Activated CD4-positive, alpha-beta T cell treated with anti-CD3 and anti-CD28 coated beads, Interleukin-2, Interleukin-4, amounts not matched to agents 100 ng/mL and 50 ng/mL, durations not matched to agents 16 hours and 8 hours (primary cell): ENCODE data around the gene MBOAT1.

Source experiments
- DNase-seq: peaks from one replicate; pipeline ENCODE4 v3.0.0-alpha.2; 2020; ENCODE audit warnings: low spot score

The MBOAT1 gene

GRCh38 chr6:20233007-20233730 is 20.9 kb upstream of the MBOAT1 start:
- no peak for DNase-seq

- DNase-seq, result no peak
Measured at GRCh38 chr6:20232188-20232587, 19.9 kb upstream of the MBOAT1 start.

DNA sequence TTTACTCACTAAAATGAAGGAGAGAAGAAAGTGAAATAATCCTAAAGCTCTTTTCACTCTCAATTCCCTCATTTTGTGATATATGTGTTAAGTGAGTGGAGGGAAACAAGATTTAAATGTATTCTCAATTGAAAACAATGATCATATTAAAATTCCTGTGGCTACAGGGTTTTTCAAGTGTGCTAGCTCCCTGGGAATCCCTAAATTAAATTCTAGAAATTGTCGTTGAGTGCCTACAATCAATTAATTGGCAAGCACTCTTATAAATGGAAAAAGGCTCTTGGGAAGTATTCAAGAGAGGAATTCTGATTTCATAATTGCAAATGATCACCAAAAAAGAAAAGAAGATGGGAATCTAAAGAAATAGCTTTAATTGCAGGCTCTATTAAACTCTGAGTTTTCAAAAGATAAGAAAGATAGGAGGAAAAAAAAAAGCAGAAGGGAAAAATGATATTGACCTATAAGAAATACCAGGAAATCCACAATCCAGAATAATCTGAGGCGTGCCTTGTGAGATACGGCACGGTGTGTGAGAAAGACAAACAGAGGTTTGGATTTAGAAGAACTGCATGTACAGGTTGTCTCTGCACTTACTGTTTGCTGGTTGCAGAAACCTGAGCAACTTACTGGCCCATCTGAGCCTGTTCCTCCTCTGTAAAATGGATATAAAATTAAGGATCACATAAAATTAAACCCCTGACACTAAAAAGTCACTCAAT is 18.3 kb upstream of the MBOAT1 start:
- no peak for DNase-seq

DNA sequence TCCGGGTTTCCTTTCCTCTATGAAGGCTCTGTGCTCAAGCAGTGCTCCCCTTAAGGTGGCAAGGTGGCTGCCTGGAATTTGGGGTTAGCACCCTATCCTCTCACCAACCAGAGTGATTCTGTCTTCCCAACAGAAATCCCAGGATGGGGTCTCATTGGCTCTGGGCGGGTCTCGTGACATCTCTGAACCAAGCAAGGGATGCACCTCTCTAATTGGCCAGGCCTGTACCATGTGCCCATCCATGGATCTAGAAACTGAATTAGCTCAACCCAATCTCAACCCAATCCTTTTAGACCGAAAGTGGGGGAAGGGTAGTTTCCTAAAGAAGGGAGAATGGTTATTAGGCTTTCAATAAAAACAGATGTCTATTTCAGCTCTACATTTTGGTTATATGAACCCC is 17.6 kb upstream of the MBOAT1 start:
- DNase-seq, result no peak

- DNase-seq, result no peak
Measured at GRCh38 chr6:20227350-20227749, 15.1 kb upstream of the MBOAT1 start.

- no peak for DNase-seq
Measured at GRCh38 chr6:20223141-20223540, 10.9 kb upstream of the MBOAT1 start.

DNA sequence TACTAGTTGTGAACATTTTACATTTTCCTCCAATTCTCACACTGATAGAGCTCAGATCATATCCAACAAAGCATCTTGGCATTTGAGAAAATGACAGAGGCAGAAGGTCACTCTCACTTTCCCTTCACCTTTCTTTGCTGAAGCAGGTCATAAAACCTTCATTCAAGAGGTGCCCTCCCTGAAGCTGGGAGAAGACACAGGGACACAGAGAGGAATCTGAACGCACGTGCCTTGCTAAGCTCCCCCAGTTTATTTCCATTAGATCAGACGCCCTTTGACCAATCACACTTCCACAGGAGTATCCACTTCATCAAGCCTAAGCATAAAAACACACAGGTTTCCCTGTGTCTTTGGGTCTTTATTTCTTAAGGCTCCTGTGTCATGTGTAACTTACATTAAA is 9.2 kb upstream of the MBOAT1 start:
- no peak for DNase-seq

- no peak for DNase-seq
Measured at GRCh38 chr6:20220359-20220758, 8.1 kb upstream of the MBOAT1 start.

DNA sequence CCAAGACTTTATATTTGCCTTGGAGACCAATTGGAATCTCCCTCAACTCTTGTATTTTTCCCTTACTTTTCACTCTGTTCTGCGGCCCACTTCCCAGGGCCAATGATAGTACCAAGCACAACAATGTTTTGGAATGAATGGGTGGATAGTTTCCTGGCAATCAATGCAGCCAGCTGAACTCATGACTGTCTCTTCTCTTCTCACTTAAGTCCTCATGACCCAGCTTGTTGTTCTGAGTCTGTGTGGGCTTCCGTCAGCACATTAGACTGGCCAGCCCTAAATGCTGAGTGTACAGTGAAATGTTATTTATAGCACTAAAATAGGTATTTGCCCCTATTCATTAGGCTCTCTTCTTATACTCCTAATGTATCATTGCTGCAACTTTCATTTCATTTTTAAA is 5.6 kb upstream of the MBOAT1 start:
- DNase-seq, result no peak

GRCh38 chr6:20217324-20217855 is 5.1 kb upstream of the MBOAT1 start:
- DNase-seq, result no peak

DNA sequence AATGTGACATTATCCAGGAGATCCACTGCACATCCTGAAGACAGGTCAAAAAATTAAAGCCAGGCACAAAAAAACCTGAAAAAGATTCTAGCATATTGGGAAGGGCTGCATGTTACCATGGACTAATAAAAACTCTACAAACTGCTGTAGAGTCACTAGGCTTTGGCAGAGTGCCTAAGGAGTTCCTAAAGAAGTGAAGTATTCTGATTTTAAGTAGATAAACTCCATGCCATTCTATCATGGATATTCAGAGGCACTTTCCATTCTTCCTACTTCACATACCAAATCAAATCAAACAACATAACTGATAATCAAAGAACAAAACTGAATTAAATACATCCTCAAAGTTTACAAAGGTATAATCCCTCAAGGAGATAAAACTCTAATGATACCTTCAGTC is 3.0 kb upstream of the MBOAT1 start:
- DNase-seq, result no peak

- DNase-seq, result no peak
Measured at GRCh38 chr6:20213271-20213798, 1.1 kb upstream of the MBOAT1 start.

DNA sequence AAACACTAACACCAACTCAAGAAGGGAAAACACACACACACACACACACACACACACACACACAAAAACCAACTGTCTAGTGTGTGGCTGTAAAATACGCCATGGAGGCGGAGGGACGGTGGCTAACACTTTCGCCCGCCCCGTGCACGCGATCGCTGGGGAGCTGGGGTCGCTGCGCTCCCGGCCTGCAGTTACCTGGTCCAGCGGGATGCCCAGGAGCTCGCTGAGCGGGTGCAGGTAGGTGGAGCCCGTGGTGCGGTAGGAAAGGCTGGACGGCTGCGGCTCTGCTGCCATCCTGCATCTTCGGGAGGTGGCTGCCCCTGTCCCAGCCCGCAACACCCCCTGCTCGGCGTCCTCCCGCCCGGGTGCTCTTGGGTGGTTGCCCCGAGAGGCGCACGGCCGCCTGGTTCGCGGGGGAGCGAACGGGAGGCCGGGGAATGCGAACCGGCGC is 303 bp downstream of the MBOAT1 start:
- no peak for DNase-seq

DNA sequence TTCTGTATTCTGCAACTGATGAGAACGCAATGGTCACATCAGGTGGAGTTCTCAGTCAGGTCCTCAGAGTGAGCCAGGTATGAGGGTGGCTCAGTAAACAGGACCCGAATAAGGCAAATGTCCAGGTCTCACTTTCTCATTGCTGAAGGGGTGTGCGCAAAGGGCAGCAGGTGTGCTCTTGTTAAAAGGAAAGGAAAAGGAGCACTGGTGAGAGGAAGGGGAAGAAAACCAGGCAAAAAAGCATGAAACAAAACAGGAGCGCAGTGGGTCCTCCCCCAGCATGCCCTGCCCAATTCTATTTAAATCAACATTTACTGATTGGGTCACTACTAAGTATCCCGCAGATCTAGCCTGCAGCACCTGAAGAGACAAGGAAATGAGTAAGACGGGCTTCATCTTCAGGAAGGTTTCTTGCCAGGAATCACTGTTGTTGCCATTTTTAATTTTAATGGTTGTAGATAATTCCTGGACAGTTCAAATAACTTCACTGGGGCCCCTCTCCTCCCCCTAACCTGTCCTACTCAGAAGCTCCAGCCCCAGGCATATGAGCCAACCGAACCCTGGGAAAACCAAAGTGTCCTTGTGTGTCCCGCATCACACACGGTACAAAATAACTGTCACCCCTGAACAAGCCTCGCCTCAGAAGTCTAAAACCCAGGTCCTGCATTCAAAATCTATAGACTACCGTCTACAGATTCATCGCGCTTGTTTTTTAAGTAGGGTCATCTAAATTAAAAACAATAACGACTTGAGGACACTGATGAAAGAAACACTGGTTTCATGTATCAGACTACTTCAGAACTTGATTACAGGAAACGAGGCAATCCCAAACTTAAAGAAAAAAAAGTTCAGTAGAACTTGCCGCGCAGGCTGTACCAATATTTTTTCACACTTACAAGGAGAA is 980 bp downstream of the MBOAT1 start:
- DNase-seq, result no peak

- DNase-seq, result no peak
Measured at GRCh38 chr6:20210158-20210557, 2.1 kb downstream of the MBOAT1 start.

- DNase-seq, result peak; percentile 42
Measured at GRCh38 chr6:20208687-20209378, 3.4 kb downstream of the MBOAT1 start.

- DNase-seq, result no peak
Measured at GRCh38 chr6:20207088-20207418, 5.2 kb downstream of the MBOAT1 start.

DNA sequence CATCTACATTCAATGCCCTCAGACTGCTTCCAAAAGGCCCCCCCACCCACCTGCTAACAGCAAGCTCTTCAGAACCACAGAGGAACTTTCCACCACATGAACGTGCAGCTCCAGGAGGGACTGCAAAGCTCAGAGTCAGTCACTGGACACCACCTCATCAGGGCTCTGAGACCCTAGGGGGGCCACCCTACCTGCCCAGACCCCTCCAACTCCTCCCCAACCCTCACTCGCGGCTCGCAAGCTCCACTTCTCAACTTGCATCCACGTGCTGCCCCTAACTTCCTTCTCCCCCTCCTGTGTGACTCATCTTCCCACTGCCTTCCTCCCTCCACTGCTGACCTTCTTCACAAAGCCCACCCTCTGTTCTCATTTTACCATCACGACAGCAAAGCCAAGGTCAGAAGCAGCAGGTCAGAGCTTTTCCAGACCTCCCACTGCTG is 6.5 kb downstream of the MBOAT1 start:
- DNase-seq, result no peak

- DNase-seq, result no peak
Measured at GRCh38 chr6:20204512-20204894, 7.8 kb downstream of the MBOAT1 start.

DNA sequence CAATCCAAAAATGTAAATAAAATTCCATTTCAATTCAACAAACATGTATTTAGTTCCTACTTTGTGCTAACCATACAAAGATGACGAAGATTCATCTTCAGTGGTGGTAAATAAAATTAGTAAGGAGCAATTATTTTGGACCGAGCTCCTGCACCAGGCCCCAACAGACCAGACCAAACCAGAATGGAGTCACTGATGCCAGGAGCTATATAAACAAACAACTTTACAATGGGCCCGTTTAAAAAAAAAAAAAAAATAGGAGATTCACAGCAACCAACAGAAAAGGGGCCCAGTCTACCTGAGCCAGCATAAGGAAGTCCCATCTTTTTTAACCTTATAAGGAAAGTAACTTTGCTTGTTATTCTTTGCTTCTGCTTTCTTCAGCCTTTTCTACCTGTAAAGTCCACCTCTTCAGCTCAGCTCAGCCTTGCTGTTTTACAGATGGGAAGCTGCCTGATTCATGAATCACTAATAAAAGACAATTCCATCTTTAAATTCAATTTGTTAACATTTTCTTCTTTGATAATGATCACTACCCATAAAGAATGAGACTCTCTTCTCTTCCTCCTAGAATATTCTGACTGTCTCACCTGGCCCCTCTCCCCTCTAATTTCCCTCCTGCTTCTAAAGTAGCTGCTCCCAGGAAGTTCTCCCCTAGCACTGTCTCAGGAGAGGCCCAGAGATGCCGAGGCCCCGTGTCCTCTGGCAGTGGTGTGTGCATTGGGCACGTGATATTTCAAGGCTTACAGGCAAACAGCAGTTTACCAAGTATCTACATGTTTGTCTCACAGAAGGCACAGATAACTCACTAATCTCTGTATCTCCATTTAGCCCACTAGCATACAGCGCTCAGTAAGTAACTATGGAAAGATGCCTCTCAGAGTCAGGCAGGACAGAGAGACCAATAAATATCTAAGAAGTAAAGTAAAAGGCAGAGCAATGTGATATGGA is 8.4 kb downstream of the MBOAT1 start:
- DNase-seq, result no peak
